Vagina (tissue), 2 donors: ENCODE measurements around the gene FOXC2.

Experiments
- CTCF ChIP-seq, 3 experiments: fragments of 450-650 bp in 2 of 3; fragments of 200-600 bp in 1 of 3; sonication (generic) in 1 of 3; IDR thresholded peaks; one replicate each; pipeline ENCODE4 v1.5.1; 2017 to 2019; ENCODE audit warnings: antibody characterized with exemption in 3 of 3, mild to moderate bottlenecking in 2 of 3, moderate library complexity in 2 of 3
- POLR2A ChIP-seq, 2 donors: fragments of 450-650 bp; IDR thresholded peaks; one replicate each; pipeline ENCODE4 v1.6.1; 2017; ENCODE audit warnings: antibody characterized with exemption in 2 of 2, mild to moderate bottlenecking in 2 of 2, moderate library complexity in 2 of 2

GRCh38 chr16:86584071-86584685 lies 17.5 kb downstream of the FOXC2 start:
- TF ChIP-seq CTCF (IDR thresholded peaks at IDR 0.05), result no peak
- TF ChIP-seq POLR2A (IDR thresholded peaks at IDR 0.05), result no peak
